Parathyroid adenoma (tissue), 2 donors: ENCODE data around the gene ATG4C.

Experiments used
- H2AFZ ChIP-seq: fragments of 300-600 bp; sonication (generic); one replicate; pipeline ENCODE4 v1.7.0; 2017; ENCODE audit warnings: antibody characterized with exemption, mild to moderate bottlenecking
- H3K27ac ChIP-seq: fragments of 300-600 bp; sonication (generic); one replicate; pipeline ENCODE4 v1.7.0; 2017
- H3K27me3 ChIP-seq: fragments of 300-600 bp; sonication (generic); one replicate; pipeline ENCODE4 v1.7.0; 2017; ENCODE audit warnings: low read length; ENCODE audit not compliant: control insufficient read depth, insufficient read depth
- H3K36me3 ChIP-seq: fragments of 300-600 bp; sonication (generic); one replicate; pipeline ENCODE4 v1.7.0; 2017; ENCODE audit warnings: low read length; ENCODE audit not compliant: control insufficient read depth, insufficient read depth
- H3K4me1 ChIP-seq: fragments of 300-600 bp; sonication (generic); one replicate; pipeline ENCODE4 v1.7.0; 2017; ENCODE audit warnings: control low read depth
- H3K4me2 ChIP-seq: fragments of 300-600 bp; sonication (generic); one replicate; pipeline ENCODE4 v1.7.0; 2017; ENCODE audit warnings: low read length
- H3K4me3 ChIP-seq: fragments of 300-600 bp; sonication (generic); one replicate; pipeline ENCODE4 v1.7.0; 2017; ENCODE audit warnings: low read depth, low read length
- H3K79me2 ChIP-seq: fragments of 300-600 bp; sonication (generic); one replicate; pipeline ENCODE4 v1.7.0; 2017; ENCODE audit warnings: control low read depth
- H3K9ac ChIP-seq: fragments of 300-600 bp; sonication (generic); one replicate; pipeline ENCODE4 v1.7.0; 2017; ENCODE audit warnings: mild to moderate bottlenecking
- H3K9me3 ChIP-seq: fragments of 300-600 bp; sonication (generic); one replicate; pipeline ENCODE4 v1.7.0; 2017; ENCODE audit warnings: low read length; ENCODE audit not compliant: control insufficient read depth
- TF ChIP-seq, protein P1 (sequence below): fragments of 300-600 bp; sonication (generic); IDR thresholded peaks from one replicate; pipeline ENCODE4 v1.7.0; 2017; ENCODE audit warnings: antibody characterized with exemption, mild to moderate bottlenecking
- donor health status: primary hyperparathyroidism.

Gene ATG4C

DNA sequence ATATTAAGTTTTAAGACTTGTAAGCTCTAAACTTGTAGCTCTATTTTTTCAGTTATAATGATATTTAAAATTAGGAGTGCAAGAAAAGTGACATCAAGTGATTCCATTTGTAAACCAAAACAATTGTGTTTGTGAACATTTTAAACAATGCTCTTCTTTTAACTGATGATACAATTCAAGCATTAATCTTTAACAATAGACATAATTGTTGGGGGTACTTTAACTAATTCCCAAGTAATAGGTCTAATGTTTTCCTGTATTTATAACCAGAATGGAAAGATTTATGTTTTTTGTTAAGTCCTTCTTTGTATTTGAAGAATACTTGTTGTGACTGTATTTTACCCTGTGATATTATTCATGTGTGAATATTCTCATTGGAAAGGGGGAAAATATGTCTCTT, 6.8 kb downstream of the ATG4C start:
- Histone ChIP-seq H3K36me3 (no peaks in the 10 kb centered on the region), H2AFZ (no peak overlapping the region), H3K27me3 (no peaks in the 10 kb centered on the region), H3K9ac (no peak overlapping the region), H3K27ac (no peak overlapping the region), H3K4me1 (no peaks in the 10 kb centered on the region), H3K79me2 (no peaks in the 10 kb centered on the region), H3K4me3 (no peak overlapping the region), H3K4me2 (no peak overlapping the region), H3K9me3 (no peaks in the 10 kb centered on the region)
- TF ChIP-seq, protein P1, sequence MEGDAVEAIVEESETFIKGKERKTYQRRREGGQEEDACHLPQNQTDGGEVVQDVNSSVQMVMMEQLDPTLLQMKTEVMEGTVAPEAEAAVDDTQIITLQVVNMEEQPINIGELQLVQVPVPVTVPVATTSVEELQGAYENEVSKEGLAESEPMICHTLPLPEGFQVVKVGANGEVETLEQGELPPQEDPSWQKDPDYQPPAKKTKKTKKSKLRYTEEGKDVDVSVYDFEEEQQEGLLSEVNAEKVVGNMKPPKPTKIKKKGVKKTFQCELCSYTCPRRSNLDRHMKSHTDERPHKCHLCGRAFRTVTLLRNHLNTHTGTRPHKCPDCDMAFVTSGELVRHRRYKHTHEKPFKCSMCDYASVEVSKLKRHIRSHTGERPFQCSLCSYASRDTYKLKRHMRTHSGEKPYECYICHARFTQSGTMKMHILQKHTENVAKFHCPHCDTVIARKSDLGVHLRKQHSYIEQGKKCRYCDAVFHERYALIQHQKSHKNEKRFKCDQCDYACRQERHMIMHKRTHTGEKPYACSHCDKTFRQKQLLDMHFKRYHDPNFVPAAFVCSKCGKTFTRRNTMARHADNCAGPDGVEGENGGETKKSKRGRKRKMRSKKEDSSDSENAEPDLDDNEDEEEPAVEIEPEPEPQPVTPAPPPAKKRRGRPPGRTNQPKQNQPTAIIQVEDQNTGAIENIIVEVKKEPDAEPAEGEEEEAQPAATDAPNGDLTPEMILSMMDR = no peak

DNA sequence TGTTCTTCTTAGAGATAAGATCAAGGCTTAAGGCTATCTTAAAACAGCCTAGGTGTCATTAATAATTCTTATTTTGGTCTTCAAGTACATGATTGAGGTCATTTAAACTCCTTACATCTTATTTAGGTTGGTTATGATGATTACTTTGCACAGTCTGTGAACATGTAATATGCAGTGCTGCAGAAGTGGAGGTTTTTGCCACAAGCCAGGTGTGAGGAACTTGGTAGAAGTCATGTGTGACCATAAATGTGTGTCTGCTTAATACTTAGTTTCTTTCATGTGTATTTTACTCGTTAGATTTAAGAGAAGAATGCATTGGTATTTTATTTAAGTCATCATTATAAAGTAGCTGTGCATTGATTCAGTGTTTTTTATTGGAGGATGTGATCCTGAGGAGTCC, 10.1 kb downstream of the ATG4C start:
- no peaks in the 10 kb centered on the region for H3K9me3 ChIP-seq
- no peaks in the 10 kb centered on the region for H3K79me2 ChIP-seq
- no peak overlapping the region for H2AFZ ChIP-seq
- no peaks in the 10 kb centered on the region for H3K27me3 ChIP-seq
- H3K4me2 ChIP-seq = no peak overlapping the region
- no peaks in the 10 kb centered on the region for H3K36me3 ChIP-seq
- TF ChIP-seq, protein P1 = no peak
- H3K4me1 ChIP-seq = no peaks in the 10 kb centered on the region
- no peak overlapping the region for H3K4me3 ChIP-seq
- H3K9ac ChIP-seq = no peak overlapping the region
- H3K27ac ChIP-seq = no peak overlapping the region

DNA sequence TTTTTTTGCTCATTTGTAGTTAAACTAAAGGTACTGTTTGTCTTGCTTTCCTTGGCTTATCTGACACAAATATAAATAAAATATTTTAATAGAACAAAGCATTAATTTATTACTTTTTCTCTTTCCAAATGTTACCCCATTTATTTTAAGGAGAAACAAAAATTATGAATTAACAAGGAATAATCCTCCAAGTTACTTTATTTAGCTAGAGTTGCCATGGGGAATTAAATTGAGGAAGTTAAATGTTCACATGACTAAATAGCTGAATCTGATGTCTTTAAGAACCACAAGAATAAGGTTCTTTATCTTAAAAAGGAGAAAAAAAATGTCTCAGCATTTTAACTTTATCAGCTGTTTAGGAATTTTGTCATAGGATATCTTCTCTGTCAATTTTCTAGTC, 12.3 kb downstream of the ATG4C start:
- Histone ChIP-seq H3K9me3 (no peaks in the 10 kb centered on the region), H3K27ac (no peak overlapping the region)

DNA sequence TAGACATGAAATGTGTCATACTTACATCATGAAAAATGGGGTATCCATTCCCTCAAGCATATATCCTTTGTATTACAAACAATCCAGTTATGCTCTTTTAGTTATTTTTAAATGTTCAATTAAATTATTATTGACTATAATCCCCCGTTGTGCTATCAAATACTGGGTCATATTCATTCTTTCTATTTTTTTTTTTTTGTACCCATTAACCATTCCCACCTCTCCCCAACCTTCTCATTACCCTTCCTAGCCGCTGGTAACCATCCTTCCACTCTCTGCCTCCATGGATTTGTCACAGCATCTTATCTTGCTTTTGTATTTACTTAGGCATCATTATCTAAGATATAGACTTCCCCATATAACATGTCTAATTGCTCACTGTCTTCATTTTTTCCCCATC, 15.8 kb downstream of the ATG4C start:
- H3K27me3 ChIP-seq = no peaks in the 10 kb centered on the region

More for the DNA sequence above, 12.3 kb downstream of the ATG4C start:
- no peaks in the 10 kb centered on the region for H3K27me3 ChIP-seq
- no peak overlapping the region for H2AFZ ChIP-seq
- H3K9ac ChIP-seq = no peak overlapping the region
- no peaks in the 10 kb centered on the region for H3K79me2 ChIP-seq
- no peaks in the 10 kb centered on the region for H3K36me3 ChIP-seq
- no peak overlapping the region for H3K4me3 ChIP-seq
- TF ChIP-seq, protein P1 = no peak
- H3K4me1 ChIP-seq = no peaks in the 10 kb centered on the region
- no peak overlapping the region for H3K4me2 ChIP-seq

DNA sequence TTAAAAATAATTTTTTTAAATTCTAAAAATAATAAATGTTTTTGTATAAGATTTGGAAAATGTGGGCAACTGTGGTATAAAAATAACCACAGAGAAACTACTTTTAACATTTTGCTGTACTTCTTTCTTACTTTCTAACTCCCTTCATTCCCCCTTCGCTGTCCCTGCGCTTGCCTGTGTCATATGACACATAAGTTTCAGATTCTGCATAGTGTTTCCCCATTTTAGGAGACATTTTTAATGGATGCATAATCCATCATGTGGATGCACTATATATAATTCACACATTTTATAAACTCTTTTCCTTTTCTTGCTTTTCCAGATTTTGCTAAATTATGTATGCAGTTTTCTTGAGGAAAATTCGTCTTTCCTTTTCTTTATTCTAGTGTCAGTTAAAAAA, 16.3 kb downstream of the ATG4C start:
- no peak overlapping the region for H3K4me2 ChIP-seq
- H3K79me2 ChIP-seq = no peaks in the 10 kb centered on the region
- no peaks in the 10 kb centered on the region for H3K36me3 ChIP-seq
- TF ChIP-seq, protein P1 = no peak
- H3K4me3 ChIP-seq = no peak overlapping the region
- H3K9ac ChIP-seq = no peak overlapping the region
- no peak overlapping the region for H3K27ac ChIP-seq
- H3K27me3 ChIP-seq = no peaks in the 10 kb centered on the region
- H2AFZ ChIP-seq = no peak overlapping the region
- H3K9me3 ChIP-seq = no peaks in the 10 kb centered on the region
- no peaks in the 10 kb centered on the region for H3K4me1 ChIP-seq

More for the DNA sequence above, 15.8 kb downstream of the ATG4C start:
- no peaks in the 10 kb centered on the region for H3K4me1 ChIP-seq
- H3K27ac ChIP-seq = no peak overlapping the region
- no peak overlapping the region for H3K9ac ChIP-seq
- no peak overlapping the region for H3K4me2 ChIP-seq
- no peak overlapping the region for H2AFZ ChIP-seq
- H3K9me3 ChIP-seq = no peaks in the 10 kb centered on the region
- TF ChIP-seq, protein P1 = no peak
- no peak overlapping the region for H3K4me3 ChIP-seq
- no peaks in the 10 kb centered on the region for H3K79me2 ChIP-seq
- H3K36me3 ChIP-seq = no peaks in the 10 kb centered on the region
